IMR-90 (cell line): Measurements from ENCODE around the gene ATXN1. TPM values are rescaled to one million over a fixed set of nuclear protein-coding genes. Genes with fewer than 3 reads are reported as not detected.

Source experiments
- ATAC-seq: fragments of 200-7000 bp; cut with Tn5 transposase; 2 replicates; pipeline ENCODE4 v1.9.1; 2020; ENCODE audit warnings: low read depth, mild to moderate bottlenecking, moderate library complexity
- BruUV-seq: library from RNA; stranded (reverse); fragments of 400-500 nt; replicated peaks from 2 replicates; lab custom pipeline; 2021; lab: Mats Ljungman, UMichigan
- CTCF ChIA-PET: fragments of 300-600 bp; formaldehyde crosslinking; extraction: SDS; loops from one replicate; lab custom pipeline; 2021; ENCODE audit warnings: antibody characterized with exemption; lab: Yijun Ruan, JAX
- POLR2A ChIA-PET: fragments of 300-600 bp; sonication (Branson Sonifier 250); formaldehyde crosslinking; loops from one replicate; lab custom pipeline; 2022; ENCODE audit warnings: antibody characterized with exemption; ENCODE audit not compliant: unreplicated experiment; lab: Charles Lee
- DNase-seq: peaks from one replicate; pipeline ENCODE4 v3.0.0; 2013
- H2AFZ ChIP-seq: replicated peaks from 2 replicates; pipeline ENCODE3; 2013; ENCODE audit warnings: low read length, mild to moderate bottlenecking; ENCODE audit not compliant: poor library complexity
- H2AK5ac ChIP-seq: 2 replicates; pipeline ENCODE4 v1.6.1; 2013; ENCODE audit warnings: low read depth, low read length, inconsistent platforms
- H2AK9ac ChIP-seq: replicated peaks from 2 replicates; pipeline ENCODE3; 2013; ENCODE audit warnings: mild to moderate bottlenecking, low read depth, low read length, moderate library complexity; ENCODE audit not compliant: poor library complexity
- H2BK120ac ChIP-seq: 2 replicates; pipeline ENCODE4 v1.6.1; 2013; ENCODE audit warnings: low read depth, low read length, inconsistent platforms
- H2BK15ac ChIP-seq: 3 replicates; pipeline ENCODE4 v1.6.1; 2013; ENCODE audit warnings: low read depth, low read length, inconsistent platforms
- H2BK20ac ChIP-seq: 2 replicates; pipeline ENCODE4 v1.6.1; 2013; ENCODE audit warnings: low read depth, mild to moderate bottlenecking, inconsistent platforms, low read length, moderate library complexity
- H2BK5ac ChIP-seq: 2 replicates; pipeline ENCODE4 v1.6.1; 2013; ENCODE audit warnings: mild to moderate bottlenecking, low read depth, low read length, inconsistent platforms; ENCODE audit not compliant: poor library complexity, severe bottlenecking
- H3K14ac ChIP-seq: replicated peaks from 2 replicates; pipeline ENCODE4 v1.6.1; 2013; ENCODE audit warnings: low read depth, low read length, inconsistent platforms
- H3K18ac ChIP-seq: 2 replicates; pipeline ENCODE4 v1.6.1; 2013; ENCODE audit warnings: low read depth, low read length, control low read depth
- H3K23ac ChIP-seq: 2 replicates; pipeline ENCODE4 v1.6.1; 2013; ENCODE audit warnings: low read depth, low read length, inconsistent platforms
- H3K27ac ChIP-seq: 2 replicates; pipeline ENCODE4 v1.5.1; 2013; ENCODE audit warnings: mild to moderate bottlenecking, control low read depth, low read length; ENCODE audit not compliant: insufficient read depth
- H3K27me3 ChIP-seq: 2 replicates; pipeline ENCODE4 v1.6.1; 2013; ENCODE audit warnings: low read length; ENCODE audit not compliant: control insufficient read depth, insufficient read depth
- H3K36me3 ChIP-seq: 2 replicates; pipeline ENCODE4 v1.6.1; 2013; ENCODE audit warnings: low read length, mixed read lengths; ENCODE audit not compliant: control insufficient read depth, insufficient read depth
- H3K4ac ChIP-seq: 2 replicates; pipeline ENCODE4 v1.6.1; 2013; ENCODE audit warnings: low read depth, low read length, inconsistent platforms
- H3K4me1 ChIP-seq: 2 replicates; pipeline ENCODE4 v1.6.1; 2013; ENCODE audit warnings: low read length, mixed read lengths; ENCODE audit not compliant: control insufficient read depth, insufficient read depth
- H3K4me2 ChIP-seq: 2 replicates; pipeline ENCODE4 v1.6.1; 2013; ENCODE audit warnings: low read depth, mild to moderate bottlenecking, control low read depth, low read length, moderate library complexity
- H3K4me3 ChIP-seq: 2 replicates; pipeline ENCODE4 v1.5.1; 2013; ENCODE audit warnings: low read depth, mild to moderate bottlenecking, control low read depth, low read length, moderate library complexity; ENCODE audit not compliant: insufficient read depth
- H3K56ac ChIP-seq: 2 replicates; pipeline ENCODE4 v1.6.1; 2013; ENCODE audit warnings: low read length, inconsistent platforms; ENCODE audit not compliant: insufficient read depth; ENCODE audit errors: extremely low read depth
- H3K79me1 ChIP-seq, 2 experiments: 2 replicates each; pipeline ENCODE4 v1.6.1; 2013; ENCODE audit warnings: low read length in 2 of 2, inconsistent platforms in 1 of 2, low read depth in 1 of 2
- H3K9ac ChIP-seq: 2 replicates; pipeline ENCODE4 v1.6.1; 2013; ENCODE audit warnings: low read depth, low read length, control low read depth
- H3K9me1 ChIP-seq: 2 replicates; pipeline ENCODE4 v1.6.1; 2013; ENCODE audit warnings: low read length, inconsistent platforms; ENCODE audit not compliant: insufficient read depth
- H3K9me3 ChIP-seq: 2 replicates; pipeline ENCODE4 v1.6.1; 2013; ENCODE audit warnings: low read length; ENCODE audit not compliant: control insufficient read depth, insufficient read depth
- H4K20me1 ChIP-seq: 2 replicates; pipeline ENCODE4 v1.6.1; 2013; ENCODE audit warnings: low read length, inconsistent platforms; ENCODE audit not compliant: insufficient read depth
- H4K5ac ChIP-seq: 2 replicates; pipeline ENCODE4 v1.6.1; 2013; ENCODE audit warnings: mild to moderate bottlenecking, low read depth, low read length, control low read depth
- H4K8ac ChIP-seq, 2 experiments: 2 replicates each; pipeline ENCODE4 v1.6.1; 2013; ENCODE audit warnings: low read depth in 2 of 2, low read length in 2 of 2, control low read depth in 1 of 2, inconsistent platforms in 1 of 2
- H4K91ac ChIP-seq: 2 replicates; pipeline ENCODE4 v1.6.1; 2013; ENCODE audit warnings: low read depth, low read length, inconsistent platforms; ENCODE audit not compliant: insufficient read depth
- MXI1 ChIP-seq: IDR thresholded peaks from 2 replicates; pipeline ENCODE4 v1.6.1; 2012; ENCODE audit warnings: low read depth, mild to moderate bottlenecking, low read length, moderate library complexity, borderline replicate concordance
- RAD21 ChIP-seq: IDR thresholded peaks from 2 replicates; pipeline ENCODE4 v1.6.1; 2012; ENCODE audit warnings: low read length, improper control_type of control experiment
- WGBS, 2 experiments: methylation state at CpG; one replicate each; pipeline versions ENCODE4 v1.1.5 to v1.1.7; 2013; ENCODE audit warnings: missing lambda C conversion rate in 2 of 2; ENCODE audit not compliant: insufficient read length in 1 of 2; ENCODE audit errors: extremely low coverage in 2 of 2; 5-methylcytosine and 5-hydroxymethylcytosine counted together
- dilution Hi-C: fragments of 300-500 bp; cut with HindIII; formaldehyde crosslinking; loops from one replicate; pipeline ENCODE4 v1.14.3; 2018; ENCODE audit warnings: low sequenced_read_pairs; ENCODE audit not compliant: unreplicated experiment
- in situ Hi-C: fragments of 300-500 bp; cut with MboI; formaldehyde crosslinking; loops from 3 replicates; pipeline ENCODE4 v1.14.3; 2019; ENCODE audit warnings: low sequenced_read_pairs, inconsistent platforms, mixed read lengths
- intact Hi-C: fragments of 100-400 bp; cut with micrococcal nuclease; formaldehyde crosslinking; loops from 2 replicates; pipeline ENCODE4 v1.10.0; 2022
- polyA plus RNA-seq, 3 experiments: library from polyadenylated mRNA; depleted of rRNA; stranded (reverse); fragments of >200 nt; gene quantifications; 2 replicates each; pipeline ENCODE4 v1.2.3, GENCODE V29; 2012; ENCODE audit warnings: low replicate concordance in 1 of 3
- total RNA-seq: library from RNA; depleted of rRNA; stranded (reverse); fragments of >200 nt; gene quantifications from 2 replicates; pipeline ENCODE4 v1.2.3, GENCODE V29; 2012

Gene ATXN1
- total and polyA plus RNA-seq, 2 of the 4 experiments (the other 2 are of a cell fraction) = 7.3 to 11.1 TPM

DNA sequence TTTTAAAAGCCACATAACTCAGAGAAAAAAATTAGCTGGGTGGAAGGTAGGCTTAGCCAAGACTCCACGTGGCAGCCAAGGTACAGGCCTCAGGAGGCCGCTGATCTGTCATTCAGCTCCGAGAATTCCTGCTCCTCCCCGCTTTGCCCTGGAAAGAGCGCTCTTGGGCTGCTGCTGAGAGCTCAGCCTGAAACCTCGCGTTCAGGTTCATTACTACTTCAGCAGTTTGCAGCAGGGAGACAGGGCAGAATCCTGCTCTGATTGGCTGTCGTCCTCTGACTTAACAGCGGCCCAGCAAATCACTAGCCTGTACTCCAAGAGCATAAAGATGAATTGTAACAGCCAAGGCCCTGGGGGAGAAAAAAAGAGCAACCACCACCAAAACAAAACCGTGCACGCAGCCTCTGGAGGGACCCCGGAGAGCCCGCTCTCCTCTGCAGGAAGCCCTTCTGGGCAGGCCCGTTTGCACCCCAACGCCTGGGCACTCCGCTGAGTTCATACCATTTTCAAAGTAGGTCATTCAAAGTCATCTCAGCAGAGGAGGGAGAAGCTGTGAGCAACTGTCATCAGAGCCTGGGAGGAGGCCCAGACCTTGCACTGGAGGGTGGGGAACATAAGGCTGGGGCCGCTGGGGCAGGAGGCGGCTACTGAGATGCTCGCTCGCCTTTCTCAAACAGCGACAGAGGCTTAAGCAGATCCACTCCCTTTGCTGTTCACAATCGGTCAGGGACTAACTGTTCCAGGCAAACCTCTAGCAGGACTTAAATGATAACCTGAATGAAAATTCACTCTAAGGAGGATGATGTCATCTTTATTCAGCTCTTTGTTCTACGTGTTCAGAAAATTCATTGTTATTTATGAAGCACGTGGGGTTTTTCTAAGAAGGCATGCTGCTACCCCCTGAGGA, 42.3 kb upstream of the ATXN1 start:
- peak overlapping the region; percentile 60; the same call in 1 of the 2 replicates for H2BK120ac ChIP-seq
- H3K79me1 ChIP-seq = no peaks in the 10 kb centered on the region
- no TSS peak for BruUV-seq
- peak overlapping the region; percentile 38; the same call in 1 of the 2 replicates for H3K56ac ChIP-seq
- peak overlapping the region; percentile 18; the same call in 1 of the 2 replicates for H2BK20ac ChIP-seq
- H4K91ac ChIP-seq = peak overlapping the region; percentile 48
- H4K8ac ChIP-seq = peak overlapping the region; percentile 53 to 73
- H3K27me3 ChIP-seq = no peaks in the 10 kb centered on the region
- no peak overlapping the region for H2BK5ac ChIP-seq
- DNase-seq (peak; percentile 82), ATAC-seq (peak; percentile 96)
- CTCF ChIA-PET = no interaction called here
- no peak overlapping the region for H2AK5ac ChIP-seq
- H3K9me1 ChIP-seq = no peaks in the 10 kb centered on the region; the same call in 1 of the 2 replicates
- intact Hi-C loops = no loop called here
- POLR2A ChIA-PET = no interaction called here
- H3K9ac ChIP-seq = peak overlapping the region; percentile 2; the same call in 1 of the 2 replicates
- dilution Hi-C loops = no loop called here
- 40% methylated on average over 10 of the region's 24 CpGs; no CpG with 5 or more reads in 1 of the 2 experiments for WGBS, 2 experiments
- peak overlapping the region; percentile 18; the same call in 1 of the 2 replicates for H3K4me2 ChIP-seq
- no peaks in the 10 kb centered on the region for H3K9me3 ChIP-seq
- peak overlapping the region; percentile 65; the same call in 1 of the 2 replicates for H3K14ac ChIP-seq
- no peak overlapping the region for H2AK9ac ChIP-seq
- peak overlapping the region; percentile 2; the same call in 1 of the 2 replicates for H4K5ac ChIP-seq
- H3K4me3 ChIP-seq = no peak overlapping the region
- H2BK15ac ChIP-seq = peak overlapping the region; percentile 62; the same call in 1 of the 3 replicates
- no peak overlapping the region for H3K18ac ChIP-seq
- H4K20me1 ChIP-seq = no peaks in the 10 kb centered on the region
- H3K23ac ChIP-seq = no peak overlapping the region
- H3K4ac ChIP-seq = peak overlapping the region; percentile 50; the same call in 1 of the 2 replicates
- TF ChIP-seq RAD21 (peak; percentile 6; the same call in 1 of the 2 replicates), MXI1 (no peak)
- peak overlapping the region; percentile 92 for H2AFZ ChIP-seq
- H3K36me3 ChIP-seq = no peaks in the 10 kb centered on the region
- in situ Hi-C loops = no loop called here
- peaks cover 9% of the 10 kb centered on the region for H3K4me1 ChIP-seq
- H3K27ac ChIP-seq = peak overlapping the region; percentile 30
